HL-60 (cell line): Measurements from ENCODE around the gene NSRP1.

ENCODE experiments used
- DNase-seq, 2 experiments: peaks; one replicate each; pipeline ENCODE4 v3.0.0-alpha.2; 2010 to 2020; ENCODE audit warnings: low read depth in 1 of 2, low spot score in 1 of 2
- H3K27ac ChIP-seq: fragments of 250-450 bp; sonication (Bioruptor Pico); replicated peaks from 2 replicates; pipeline ENCODE4 v1.5.1; 2020; ENCODE audit warnings: mild to moderate bottlenecking, moderate library complexity
- H3K27me3 ChIP-seq: fragments of 250-450 bp; sonication (Bioruptor Pico); 2 replicates; pipeline ENCODE4 v1.5.1; 2021; ENCODE audit warnings: mild to moderate bottlenecking, moderate library complexity; ENCODE audit not compliant: insufficient read depth, poor library complexity, severe bottlenecking
- H3K4me3 ChIP-seq: replicated peaks from 2 replicates; pipeline ENCODE4 v1.5.1; 2011; ENCODE audit warnings: mild to moderate bottlenecking, control low read depth, low read length; ENCODE audit not compliant: insufficient read depth
- CTCF ChIP-seq: IDR thresholded peaks from one replicate; pipeline ENCODE4 v1.5.1; 2011; ENCODE audit warnings: low read length, control low read depth, inconsistent platforms; ENCODE audit not compliant: insufficient read depth
- GABPA ChIP-seq: IDR thresholded peaks from 2 replicates; pipeline ENCODE4 v1.6.1; 2012; ENCODE audit warnings: low read depth
- POLR2AphosphoS5 ChIP-seq: IDR thresholded peaks from 2 replicates; pipeline ENCODE4 v1.6.1; 2012; ENCODE audit warnings: low read depth
- REST ChIP-seq: IDR thresholded peaks from 2 replicates; pipeline ENCODE4 v1.6.1; 2012; ENCODE audit warnings: low read depth; ENCODE audit not compliant: insufficient replicate concordance
- SPI1 ChIP-seq: IDR thresholded peaks from 2 replicates; pipeline ENCODE4 v1.6.1; 2012; ENCODE audit warnings: low read depth, mild to moderate bottlenecking, borderline replicate concordance

The NSRP1 gene

GRCh38 chr17:30234296-30234695 is 117.7 kb downstream of the NSRP1 start:
- TF ChIP-seq SPI1 (no peak), GABPA (no peak), POLR2AphosphoS5 (no peak), CTCF (no peak), REST (no peak)
- peaks cover 22% of the 10 kb centered on the region for H3K27me3 ChIP-seq
- H3K27ac ChIP-seq = no peak overlapping the region
- no peak for DNase-seq
- no peak overlapping the region for H3K4me3 ChIP-seq

- TF ChIP-seq GABPA (no peak), SPI1 (no peak), POLR2AphosphoS5 (no peak), REST (no peak), CTCF (no peak)
- H3K27ac ChIP-seq = no peak overlapping the region
- DNase-seq = no peak
- no peak overlapping the region for H3K4me3 ChIP-seq
- peaks cover 22% of the 10 kb centered on the region for H3K27me3 ChIP-seq
Observed at GRCh38 chr17:30234964-30235363, 118.3 kb downstream of the NSRP1 start.

- TF ChIP-seq REST (no peak), POLR2AphosphoS5 (no peak), CTCF (no peak), GABPA (no peak), SPI1 (no peak)
- no peak for DNase-seq
- Histone ChIP-seq H3K27ac (no peak within 1 kb of the TSS), H3K27me3 (peaks cover 22% of the 10 kb centered on the region), H3K4me3 (peak within 1 kb of the TSS; percentile 25)
Observed at GRCh38 chr17:30235386-30236296, 119.0 kb downstream of the NSRP1 start, which contains the start of gene SLC6A4. TSS of gene SLC6A4 (minus strand) at chr17:30235697. CDS start at chr17:30221958, 13,739 bp downstream.
